HG03280 (cell line): Measurements from ENCODE around the gene ABCC8.

ENCODE experiments used
- ATAC-seq: cut with Tn5 transposase; IDR thresholded peaks from one replicate; pipeline ENCODE4 v1.9.1; 2021; ENCODE audit warnings: mild to moderate bottlenecking, moderate library complexity; ENCODE audit not compliant: unreplicated experiment

ABCC8 gene

GRCh38 chr11:17506314-17506713 is 29.7 kb upstream of the ABCC8 start:
- no peak for ATAC-seq

DNA sequence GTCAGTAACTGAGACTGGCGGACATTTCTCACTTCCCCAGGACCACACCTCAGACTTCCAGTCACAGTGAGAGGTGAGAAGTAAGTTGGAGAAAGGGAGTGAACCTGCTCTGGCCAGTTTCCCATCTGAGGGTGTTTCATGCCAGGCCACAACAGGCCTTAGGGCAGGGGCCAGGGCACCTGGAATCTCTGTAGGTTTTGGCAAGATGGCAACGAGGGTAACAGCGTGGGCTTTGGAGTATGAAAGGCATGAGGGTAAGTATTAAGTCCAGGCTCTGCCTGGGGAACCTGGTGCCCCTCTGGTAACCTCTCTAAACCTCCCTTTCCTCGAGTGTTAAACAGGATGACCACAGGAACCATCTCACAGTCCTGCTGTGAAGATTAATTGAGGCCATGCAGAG is 28.5 kb upstream of the ABCC8 start:
- no peak for ATAC-seq

GRCh38 chr11:17504330-17505107 is 27.9 kb upstream of the ABCC8 start:
- no peak for ATAC-seq

GRCh38 chr11:17502630-17503029 is 26.0 kb upstream of the ABCC8 start:
- no peak for ATAC-seq

DNA sequence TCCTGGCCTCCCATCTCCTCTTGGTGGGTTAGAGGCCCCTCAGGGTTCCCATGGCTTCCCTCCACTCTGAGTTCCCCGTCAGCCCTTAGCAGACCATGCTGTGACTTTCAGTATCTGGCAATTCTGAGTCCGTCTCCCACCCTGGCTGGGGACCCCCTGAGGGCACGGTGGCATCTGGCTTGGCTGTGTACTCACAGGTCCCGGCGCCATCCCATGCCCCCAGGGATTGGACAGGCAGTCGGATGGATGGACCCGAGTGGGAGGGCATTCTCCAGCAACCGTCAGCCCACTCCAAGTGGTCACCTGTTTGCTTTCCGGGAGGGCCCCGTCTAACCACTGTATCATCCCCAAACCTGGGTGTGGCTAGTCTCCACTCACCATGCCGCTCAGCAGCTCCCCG is 24.0 kb upstream of the ABCC8 start:
- no peak for ATAC-seq

DNA sequence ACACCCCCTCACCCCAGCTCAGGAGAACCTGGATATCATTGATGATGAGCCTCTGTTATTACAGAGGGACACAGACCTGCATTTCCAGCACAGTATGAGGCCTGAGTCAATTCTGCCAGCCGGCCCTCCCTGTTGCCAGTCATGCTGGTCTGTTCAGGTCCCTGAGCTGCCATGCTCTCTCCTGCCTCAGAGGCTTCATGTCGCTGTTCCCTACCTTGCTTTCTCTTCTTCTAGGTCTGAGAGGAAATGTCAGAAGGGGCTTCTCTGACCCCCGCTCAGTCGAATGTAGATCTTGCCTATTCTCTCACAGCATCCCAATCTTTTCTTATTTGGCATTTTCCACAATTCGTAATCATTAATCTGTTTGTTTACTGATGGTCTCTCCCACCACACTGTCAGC is 21.8 kb upstream of the ABCC8 start:
- ATAC-seq = no peak

DNA sequence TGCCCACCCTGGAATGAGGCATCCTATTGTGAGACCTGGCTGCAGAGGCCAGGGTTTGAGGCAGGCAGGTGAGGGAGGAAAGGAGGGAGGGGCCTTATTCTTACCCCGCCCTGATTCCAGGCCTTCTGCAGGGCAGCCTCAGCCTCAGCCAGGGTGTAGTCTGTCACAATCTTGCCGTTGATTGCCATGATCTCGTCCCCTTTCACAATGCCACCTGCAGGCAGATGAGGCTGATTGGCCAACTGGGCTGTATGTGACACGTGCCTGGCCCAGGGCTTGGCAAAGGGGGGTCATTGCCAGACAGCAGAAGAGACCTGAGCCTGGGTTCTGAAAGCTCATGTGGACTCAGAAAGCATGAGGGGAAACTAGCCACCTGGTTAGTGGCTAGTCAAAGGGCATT is 21.4 kb upstream of the ABCC8 start:
- ATAC-seq = no peak

GRCh38 chr11:17496406-17496805 is 19.8 kb upstream of the ABCC8 start:
- no peak for ATAC-seq

- no peak for ATAC-seq
Measured at GRCh38 chr11:17494019-17494418, 17.4 kb upstream of the ABCC8 start.

- no peak for ATAC-seq
Measured at GRCh38 chr11:17490938-17491337, 14.3 kb upstream of the ABCC8 start.

DNA sequence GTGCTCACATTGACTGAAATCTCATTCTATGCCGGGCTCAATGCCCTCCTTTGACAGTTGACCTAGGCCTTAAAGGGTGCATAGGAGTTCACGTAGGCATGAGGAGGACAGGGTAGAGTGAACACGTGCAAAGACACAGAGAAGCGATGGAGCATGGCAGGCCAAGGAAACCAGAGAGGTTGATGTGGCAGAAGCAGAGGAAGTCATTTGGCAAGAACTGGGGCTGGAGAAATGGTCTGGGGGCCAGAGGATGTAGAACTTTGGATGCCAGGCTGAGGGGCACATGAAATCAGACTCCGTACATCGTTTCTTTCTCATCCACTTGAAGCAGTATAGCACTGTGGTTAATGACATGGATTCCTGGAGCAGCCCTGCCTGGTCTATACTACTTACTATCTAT is 13.6 kb upstream of the ABCC8 start:
- no peak for ATAC-seq

DNA sequence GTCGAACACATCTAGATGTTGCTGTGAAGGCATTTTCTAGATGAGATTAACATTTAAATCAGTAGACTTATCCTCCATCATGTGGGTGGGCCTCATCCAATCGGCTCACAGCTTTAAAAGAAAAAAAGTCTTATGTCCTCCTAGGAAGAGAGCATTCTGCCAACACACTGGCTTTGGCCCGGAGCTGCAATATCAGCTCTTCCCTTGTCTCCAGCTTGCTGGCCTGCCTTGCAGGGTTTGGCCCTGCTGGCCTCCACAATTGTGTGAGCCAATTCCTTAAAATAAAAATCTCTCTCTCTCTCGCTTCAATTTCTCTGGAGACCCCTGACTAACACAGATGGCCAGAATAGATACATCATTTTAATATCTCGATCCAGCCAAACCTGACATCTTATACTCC is 13.1 kb upstream of the ABCC8 start:
- ATAC-seq = no peak

- no peak for ATAC-seq
Measured at GRCh38 chr11:17488563-17488962, 11.9 kb upstream of the ABCC8 start.

- no peak for ATAC-seq
Measured at GRCh38 chr11:17486646-17487045, 10.0 kb upstream of the ABCC8 start.

- ATAC-seq = no peak
Measured at GRCh38 chr11:17483505-17483904, 6.9 kb upstream of the ABCC8 start.

DNA sequence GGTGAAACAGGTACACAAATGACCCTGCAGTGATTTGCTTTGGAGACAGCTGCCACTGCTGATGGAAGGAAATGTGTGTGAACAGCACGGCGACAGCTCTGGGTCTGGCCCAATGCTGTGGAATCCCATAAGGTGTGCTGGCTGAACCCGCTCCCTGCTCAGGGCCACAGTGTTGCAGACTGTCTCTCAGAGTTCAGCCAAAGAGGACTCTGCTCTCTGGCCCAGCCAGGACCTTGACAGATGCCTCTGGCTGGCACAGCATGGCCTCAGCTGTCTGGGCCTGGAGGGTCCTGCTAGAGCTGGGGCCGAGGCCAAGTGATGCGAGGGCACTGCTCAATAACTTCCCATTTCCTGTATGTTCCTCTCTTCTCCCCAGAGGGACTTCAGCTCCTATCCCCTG is 5.3 kb upstream of the ABCC8 start:
- no peak for ATAC-seq

- ATAC-seq = no peak
Measured at GRCh38 chr11:17479284-17480214, 2.9 kb upstream of the ABCC8 start.

DNA sequence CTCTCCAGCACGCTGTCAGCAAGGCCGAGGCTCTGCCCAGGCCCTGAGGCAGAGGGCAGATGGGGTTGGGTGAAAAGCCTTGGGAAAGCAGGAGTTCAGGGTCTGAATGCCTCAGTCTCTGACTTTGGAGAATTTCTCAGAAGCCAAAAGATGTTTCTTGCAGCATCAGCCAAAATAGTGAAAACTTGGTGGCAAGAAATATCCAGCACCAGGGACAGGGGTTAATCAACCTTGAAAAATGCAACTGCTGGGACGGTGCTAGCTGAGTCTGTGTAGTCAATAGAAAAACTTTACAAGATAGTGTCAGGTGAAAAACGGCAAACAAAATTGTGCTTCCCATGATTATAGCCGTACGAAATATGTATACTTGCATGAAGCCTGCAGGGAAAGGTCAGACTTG is 1.4 kb upstream of the ABCC8 start:
- no peak for ATAC-seq

DNA sequence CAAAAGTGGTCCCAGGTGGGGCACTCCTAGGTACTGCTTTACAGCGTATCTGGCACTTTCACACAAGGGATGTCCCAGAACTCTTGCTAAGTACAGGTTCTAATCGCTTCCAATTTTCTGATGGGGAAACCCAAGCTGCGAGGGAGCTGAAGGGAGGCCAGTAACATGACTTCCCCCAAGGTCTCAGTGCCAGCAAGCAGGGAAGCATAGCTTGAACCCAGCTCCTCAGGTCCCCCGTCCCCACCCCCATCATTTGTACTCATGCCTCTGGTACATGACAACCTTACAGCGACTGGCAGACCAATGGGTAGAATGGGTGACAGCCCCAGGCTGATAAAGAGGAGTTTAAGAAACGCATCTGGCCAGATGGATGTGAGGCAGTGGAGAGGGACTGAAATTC is 716 bp upstream of the ABCC8 start:
- no peak for ATAC-seq

DNA sequence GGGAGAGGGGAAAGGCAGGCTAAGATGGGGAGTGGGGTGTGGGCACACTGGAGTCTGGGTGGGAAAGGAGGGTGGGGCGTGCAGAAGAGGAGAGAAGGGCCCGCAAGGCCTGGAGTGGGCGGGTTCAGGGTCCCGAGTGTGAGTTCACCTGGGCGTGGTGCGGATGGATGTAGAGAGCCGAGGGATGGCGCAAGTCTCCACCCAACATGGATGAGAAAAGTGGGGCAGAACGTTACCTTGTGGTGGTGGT is 364 bp upstream of the ABCC8 start:
- ATAC-seq = no peak

- ATAC-seq = no peak
Measured at GRCh38 chr11:17475666-17476316, 854 bp downstream of the ABCC8 start.
